ENCODE measurements around the gene WWP2. TPM values are rescaled to one million over a fixed set of nuclear protein-coding genes. Genes with fewer than 3 reads are reported as not detected.
"Not testable (repeated sequence)": the region's sequence is repeated elsewhere in the genome, so short reads cannot be mapped to it uniquely, and the experiment has no call there.

WWP2 gene
- total and polyA plus RNA-seq, 2 donors (not counting 3 experiments of a cell fraction or from before 2014, with no cell fraction given), result 17.9 to 44.9 TPM

GRCh38 chr16:69952116-69952515 is 190.0 kb downstream of the WWP2 start:
- H3K27me3 ChIP-seq (ENCODE audit: control insufficient read depth in 2 of 2, insufficient read depth in 2 of 2, low read length in 2 of 2); H3K27ac ChIP-seq (ENCODE audit: insufficient read depth, low read depth, low read length); H3K9me1 ChIP-seq (replicated peaks; ENCODE audit: control insufficient read depth, extremely low read depth, insufficient read depth, low read length); H3K9ac ChIP-seq (replicated peaks; ENCODE audit: extremely low read depth, insufficient read depth, low read length); BruUV-seq (replicated peaks); H3K4me1 ChIP-seq (ENCODE audit: control insufficient read depth, extremely low read depth, insufficient read depth, low read length); H3K9me3 ChIP-seq (replicated peaks; ENCODE audit: control insufficient read depth, insufficient read depth, low read length); DNase-seq (ENCODE audit: low read depth, low spot score); H3K4me2 ChIP-seq (ENCODE audit: insufficient read depth, low read length); H4K20me1 ChIP-seq (replicated peaks; ENCODE audit: control insufficient read depth, extremely low read depth, insufficient read depth, low read length); H2AFZ ChIP-seq (ENCODE audit: low read depth, low read length); FAIRE-seq; POLR2A ChIA-PET; dilution Hi-C loops (cut with MboI; ENCODE audit: extremely low pct_ligation_motif_present, low sequenced_read_pairs); intact Hi-C loops (cut with micrococcal nuclease); H3K36me3 ChIP-seq (ENCODE audit: control insufficient read depth in 2 of 2, extremely low read depth in 1 of 2, insufficient read depth in 2 of 2, low read length in 2 of 2); CTCF ChIA-PET; H3K79me2 ChIP-seq (ENCODE audit: control insufficient read depth, insufficient read depth, low read length); H3K4me3 ChIP-seq (replicated peaks in 1 of 3; ENCODE audit: insufficient read depth in 1 of 3, low read depth in 1 of 3, low read length in 3 of 3): not testable (repeated sequence)

- FAIRE-seq; H2AFZ ChIP-seq (ENCODE audit: low read depth, low read length); DNase-seq (ENCODE audit: low read depth, low spot score); H3K79me2 ChIP-seq (ENCODE audit: control insufficient read depth, insufficient read depth, low read length); dilution Hi-C loops (cut with MboI; ENCODE audit: extremely low pct_ligation_motif_present, low sequenced_read_pairs); H3K27ac ChIP-seq (ENCODE audit: insufficient read depth, low read depth, low read length); POLR2A ChIA-PET; CTCF ChIA-PET; intact Hi-C loops (cut with micrococcal nuclease); H3K4me3 ChIP-seq (replicated peaks in 1 of 3; ENCODE audit: insufficient read depth in 1 of 3, low read depth in 1 of 3, low read length in 3 of 3); H3K4me1 ChIP-seq (ENCODE audit: control insufficient read depth, extremely low read depth, insufficient read depth, low read length); H3K9ac ChIP-seq (replicated peaks; ENCODE audit: extremely low read depth, insufficient read depth, low read length); H3K9me1 ChIP-seq (replicated peaks; ENCODE audit: control insufficient read depth, extremely low read depth, insufficient read depth, low read length); H3K9me3 ChIP-seq (replicated peaks; ENCODE audit: control insufficient read depth, insufficient read depth, low read length); H3K36me3 ChIP-seq (ENCODE audit: control insufficient read depth in 2 of 2, extremely low read depth in 1 of 2, insufficient read depth in 2 of 2, low read length in 2 of 2); H4K20me1 ChIP-seq (replicated peaks; ENCODE audit: control insufficient read depth, extremely low read depth, insufficient read depth, low read length); H3K27me3 ChIP-seq (ENCODE audit: control insufficient read depth in 2 of 2, insufficient read depth in 2 of 2, low read length in 2 of 2); BruUV-seq (replicated peaks); H3K4me2 ChIP-seq (ENCODE audit: insufficient read depth, low read length): not testable (repeated sequence)
These were observed 190.6 kb downstream of the WWP2 start for GRCh38 chr16:69952572-69953355.

DNA sequence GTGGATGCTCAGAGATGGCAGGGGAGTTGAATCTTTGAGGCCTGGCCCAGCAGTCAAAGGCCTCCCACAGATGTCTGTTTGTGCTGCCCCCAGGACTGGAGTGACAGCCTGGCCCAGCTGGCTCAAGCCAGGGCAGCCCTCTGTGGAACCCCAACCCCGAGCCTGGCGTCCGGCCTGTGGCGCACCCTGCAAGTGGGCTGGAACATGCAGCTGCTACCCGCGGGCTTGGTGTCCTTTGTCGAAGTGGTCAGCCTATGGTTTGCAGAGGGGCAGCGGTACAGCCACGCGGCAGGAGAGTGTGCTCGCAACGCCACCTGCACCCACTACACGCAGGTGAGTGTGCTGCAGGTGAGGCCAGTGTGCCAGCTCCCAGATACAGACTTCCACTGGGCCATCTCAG is 192.1 kb downstream of the WWP2 start:
- H3K9ac ChIP-seq (replicated peaks; ENCODE audit: extremely low read depth, insufficient read depth, low read length); H3K9me1 ChIP-seq (replicated peaks; ENCODE audit: control insufficient read depth, extremely low read depth, insufficient read depth, low read length); H3K4me3 ChIP-seq (replicated peaks in 1 of 3; ENCODE audit: insufficient read depth in 1 of 3, low read depth in 1 of 3, low read length in 3 of 3); H3K9me3 ChIP-seq (replicated peaks; ENCODE audit: control insufficient read depth, insufficient read depth, low read length); BruUV-seq (replicated peaks); H3K27ac ChIP-seq (ENCODE audit: insufficient read depth, low read depth, low read length); H3K4me1 ChIP-seq (ENCODE audit: control insufficient read depth, extremely low read depth, insufficient read depth, low read length); H3K79me2 ChIP-seq (ENCODE audit: control insufficient read depth, insufficient read depth, low read length); POLR2A ChIA-PET; H3K27me3 ChIP-seq (ENCODE audit: control insufficient read depth in 2 of 2, insufficient read depth in 2 of 2, low read length in 2 of 2); FAIRE-seq; DNase-seq (ENCODE audit: low read depth, low spot score); CTCF ChIA-PET; H4K20me1 ChIP-seq (replicated peaks; ENCODE audit: control insufficient read depth, extremely low read depth, insufficient read depth, low read length); dilution Hi-C loops (cut with MboI; ENCODE audit: extremely low pct_ligation_motif_present, low sequenced_read_pairs); H3K4me2 ChIP-seq (ENCODE audit: insufficient read depth, low read length); H3K36me3 ChIP-seq (ENCODE audit: control insufficient read depth in 2 of 2, extremely low read depth in 1 of 2, insufficient read depth in 2 of 2, low read length in 2 of 2); intact Hi-C loops (cut with micrococcal nuclease); H2AFZ ChIP-seq (ENCODE audit: low read depth, low read length): not testable (repeated sequence)

GRCh38 chr16:69963312-69963711 is 201.2 kb downstream of the WWP2 start:
- DNase-seq (ENCODE audit: low read depth, low spot score); H2AFZ ChIP-seq (ENCODE audit: low read depth, low read length); H3K9ac ChIP-seq (replicated peaks; ENCODE audit: extremely low read depth, insufficient read depth, low read length); H4K20me1 ChIP-seq (replicated peaks; ENCODE audit: control insufficient read depth, extremely low read depth, insufficient read depth, low read length); CTCF ChIA-PET; H3K27ac ChIP-seq (ENCODE audit: insufficient read depth, low read depth, low read length); dilution Hi-C loops (cut with MboI; ENCODE audit: extremely low pct_ligation_motif_present, low sequenced_read_pairs); H3K36me3 ChIP-seq (ENCODE audit: control insufficient read depth in 2 of 2, extremely low read depth in 1 of 2, insufficient read depth in 2 of 2, low read length in 2 of 2); H3K9me1 ChIP-seq (replicated peaks; ENCODE audit: control insufficient read depth, extremely low read depth, insufficient read depth, low read length); H3K79me2 ChIP-seq (ENCODE audit: control insufficient read depth, insufficient read depth, low read length); H3K4me3 ChIP-seq (replicated peaks in 1 of 3; ENCODE audit: insufficient read depth in 1 of 3, low read depth in 1 of 3, low read length in 3 of 3); H3K4me1 ChIP-seq (ENCODE audit: control insufficient read depth, extremely low read depth, insufficient read depth, low read length); POLR2A ChIA-PET; BruUV-seq (replicated peaks); FAIRE-seq; H3K27me3 ChIP-seq (ENCODE audit: control insufficient read depth in 2 of 2, insufficient read depth in 2 of 2, low read length in 2 of 2); intact Hi-C loops (cut with micrococcal nuclease); H3K4me2 ChIP-seq (ENCODE audit: insufficient read depth, low read length); H3K9me3 ChIP-seq (replicated peaks; ENCODE audit: control insufficient read depth, insufficient read depth, low read length): not testable (repeated sequence)

All from endothelial cell of umbilical vein (primary cell).